Dedifferentiated amniotic fluid mesenchymal stem cell (primary cell): ENCODE results near the gene SEC11C.

Experiments used
- DNase-seq: peaks from one replicate; pipeline ENCODE4 v3.0.0-alpha.2; 2016; ENCODE audit errors: extremely low spot score

SEC11C gene

DNA sequence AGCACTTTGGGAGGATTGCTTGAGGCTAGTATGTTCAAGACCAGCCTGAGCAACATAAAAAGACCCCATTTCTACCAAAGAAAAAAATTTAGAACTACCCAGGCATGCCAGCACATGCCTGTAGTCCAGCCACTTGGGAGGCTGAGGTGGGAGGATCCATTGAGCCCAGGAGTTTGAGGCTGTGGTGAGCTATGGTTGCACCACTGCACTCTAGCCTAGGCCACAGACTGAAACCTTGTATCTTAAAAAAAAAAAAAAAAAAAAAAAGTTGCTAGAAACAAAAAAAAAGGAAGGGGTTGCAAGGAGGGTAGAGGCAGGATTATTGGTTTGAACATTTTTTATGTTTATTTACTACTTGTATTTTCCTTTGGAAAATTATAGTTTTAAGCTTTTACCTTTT lies 4.8 kb downstream of the SEC11C start:
- DNase-seq = no peak

DNA sequence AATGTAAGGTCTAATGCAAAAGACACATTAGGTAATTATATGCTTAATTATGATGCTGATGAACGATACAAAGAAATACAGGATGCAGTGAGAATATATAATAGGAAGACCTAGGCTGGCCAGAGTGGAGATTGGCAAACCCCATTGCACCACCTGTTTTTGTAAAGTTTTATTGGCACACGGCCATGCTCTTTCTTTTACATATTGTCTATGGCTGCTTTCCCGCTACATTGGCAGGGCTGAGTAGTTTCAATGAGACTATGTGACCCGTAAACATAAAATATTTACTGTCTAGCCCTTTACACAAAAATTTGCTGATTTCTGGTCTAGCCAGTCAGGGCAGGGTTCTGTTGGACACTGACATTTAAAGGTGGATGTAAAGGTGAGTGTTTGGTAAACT lies 5.4 kb downstream of the SEC11C start:
- DNase-seq = no peak

DNA sequence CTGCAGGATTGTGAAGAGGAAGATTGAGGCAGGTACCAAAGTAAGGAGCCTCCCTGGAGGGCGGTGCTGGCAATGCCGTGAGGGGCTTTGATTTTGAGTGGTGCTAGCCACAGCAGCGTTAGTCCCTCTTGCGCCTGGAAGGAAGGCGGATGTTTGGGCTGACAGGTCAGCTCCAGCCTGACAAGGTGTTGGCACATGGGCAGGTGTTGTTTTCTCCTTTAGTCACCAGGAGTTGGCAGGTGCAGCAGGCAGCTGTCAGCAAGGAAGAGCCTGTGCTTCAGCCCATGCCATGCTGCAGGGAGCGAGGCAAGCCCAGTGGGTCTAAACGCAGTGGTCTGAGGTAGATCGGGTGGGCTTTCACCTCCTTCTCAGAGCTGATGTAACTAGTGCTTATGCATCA lies 8.5 kb downstream of the SEC11C start:
- DNase-seq = no peak

GRCh38 chr18:59149007-59149406 lies 9.3 kb downstream of the SEC11C start:
- DNase-seq = no peak

- no peak for DNase-seq
Observed at GRCh38 chr18:59149416-59149815, 9.7 kb downstream of the SEC11C start.

DNA sequence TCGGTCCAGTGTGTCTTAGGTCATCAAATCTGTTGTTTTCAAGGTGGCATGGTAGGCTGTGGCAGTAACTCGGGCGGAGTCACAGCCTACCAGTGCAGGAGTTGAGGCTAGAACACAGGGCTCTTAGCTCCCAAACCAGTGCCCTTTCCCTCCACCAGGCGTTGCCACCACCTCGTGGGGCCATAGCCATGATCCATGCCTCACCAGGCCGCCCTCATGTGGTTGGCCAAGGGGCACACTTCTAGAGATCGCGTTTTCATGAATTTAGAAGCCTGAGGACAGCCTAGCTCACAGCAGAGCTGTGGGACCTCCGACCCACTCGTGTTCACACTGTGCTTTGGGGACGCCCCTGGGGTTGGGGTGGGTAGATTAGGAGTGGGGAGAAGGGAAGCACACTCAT lies 10.6 kb downstream of the SEC11C start:
- no peak for DNase-seq

DNA sequence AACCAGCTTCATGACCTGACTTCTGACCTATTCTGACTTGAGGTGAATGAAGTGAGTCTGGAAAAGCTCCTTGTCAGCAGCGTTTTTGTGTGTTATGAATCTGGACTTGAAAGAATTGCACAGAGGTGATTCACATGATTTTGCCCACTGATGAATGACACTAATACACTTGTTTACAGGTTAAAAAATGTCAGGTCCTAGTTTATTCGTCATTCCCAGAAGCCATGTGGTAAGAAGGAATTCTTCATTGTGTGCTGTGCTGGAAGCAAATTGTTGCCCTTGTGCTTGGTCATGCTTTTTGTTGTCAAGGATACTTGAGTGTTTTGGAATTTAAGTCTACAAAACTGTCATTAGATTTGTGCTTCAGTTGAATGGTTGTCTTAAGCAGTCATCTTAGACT lies 15.5 kb downstream of the SEC11C start:
- DNase-seq = peak; percentile 75

DNA sequence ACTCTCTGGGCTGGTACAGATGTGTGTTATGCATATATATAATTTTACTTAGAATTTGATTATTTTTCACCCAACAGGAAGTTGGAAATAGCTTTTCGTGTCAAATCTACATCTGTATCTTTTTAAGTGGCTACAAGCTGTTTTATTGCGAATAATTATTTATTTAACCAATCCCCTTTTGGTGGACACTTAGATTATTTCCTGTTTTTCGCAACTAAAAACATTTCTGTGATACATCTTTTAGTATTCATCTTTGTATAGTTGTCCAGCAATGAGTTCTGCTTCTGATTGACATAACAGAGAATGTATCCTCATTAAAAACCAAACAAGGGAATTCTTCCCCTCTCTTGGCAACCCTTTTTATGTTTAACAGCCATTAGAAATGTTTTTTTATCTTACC lies 16.6 kb downstream of the SEC11C start:
- no peak for DNase-seq

DNA sequence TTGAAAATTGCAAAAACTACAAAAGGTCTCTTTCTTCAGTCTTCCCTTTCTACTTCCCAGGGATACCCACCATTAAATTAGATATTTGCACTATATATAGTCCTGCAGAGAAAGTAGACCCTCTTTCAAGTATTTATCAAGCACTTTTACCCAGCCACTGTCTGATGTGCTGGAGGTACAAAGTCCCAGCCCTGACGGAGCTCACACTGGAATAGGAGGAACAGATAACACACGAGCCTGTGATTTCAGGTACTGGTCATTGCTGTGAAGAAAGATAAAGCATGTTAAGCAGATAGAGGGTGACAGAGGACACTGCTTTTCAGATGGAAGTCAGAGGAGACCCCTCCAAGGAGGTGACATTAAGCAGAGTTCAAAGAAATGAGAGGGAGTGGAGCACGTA lies 19.6 kb downstream of the SEC11C start:
- DNase-seq = no peak

DNA sequence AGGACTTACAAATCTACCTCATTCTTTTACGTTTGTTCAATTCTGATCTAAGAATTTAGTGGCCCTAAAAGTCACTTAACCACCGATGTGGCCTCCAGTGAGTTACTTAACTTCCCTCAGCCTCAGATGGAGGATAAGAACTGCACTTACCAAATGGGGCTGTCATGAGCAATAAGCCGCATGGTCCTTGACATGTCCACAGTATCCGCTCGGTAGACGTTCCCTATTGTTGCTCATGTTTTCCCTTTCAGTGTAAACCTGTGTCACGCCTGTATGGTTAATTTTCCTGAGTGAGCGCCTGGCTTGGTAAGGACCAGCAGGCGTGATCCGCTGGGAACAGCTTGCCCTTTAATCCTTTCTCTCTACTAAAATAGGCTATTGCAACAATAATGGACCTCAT lies 20.3 kb downstream of the SEC11C start:
- DNase-seq = no peak

- no peak for DNase-seq
Observed at GRCh38 chr18:59172664-59173249, 33.1 kb downstream of the SEC11C start.

- no peak for DNase-seq
Observed at GRCh38 chr18:59177485-59177884, 37.8 kb downstream of the SEC11C start.

GRCh38 chr18:59180150-59180845 lies 40.6 kb downstream of the SEC11C start:
- DNase-seq = peak; percentile 81

DNA sequence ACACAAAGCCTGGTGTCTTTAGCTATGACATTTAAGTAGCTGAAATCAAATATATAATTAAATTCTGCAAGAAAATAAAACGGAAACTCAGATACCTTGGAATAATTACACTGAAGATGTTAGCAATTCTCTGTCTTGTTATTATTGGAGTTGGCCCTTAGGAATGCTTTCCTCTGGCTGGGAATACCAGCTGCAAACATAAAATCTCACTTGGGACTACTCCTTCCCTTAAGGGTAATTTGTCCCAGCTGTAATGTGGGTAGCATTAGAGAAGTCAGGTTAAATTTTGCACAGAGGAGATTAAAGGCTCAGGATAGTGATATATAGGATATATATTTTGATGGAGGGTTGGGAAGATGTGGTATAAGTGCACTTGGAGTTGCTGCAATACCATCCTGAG lies 43.0 kb downstream of the SEC11C start:
- DNase-seq = no peak

- no peak for DNase-seq
Observed at GRCh38 chr18:59189008-59189407, 49.3 kb downstream of the SEC11C start.

DNA sequence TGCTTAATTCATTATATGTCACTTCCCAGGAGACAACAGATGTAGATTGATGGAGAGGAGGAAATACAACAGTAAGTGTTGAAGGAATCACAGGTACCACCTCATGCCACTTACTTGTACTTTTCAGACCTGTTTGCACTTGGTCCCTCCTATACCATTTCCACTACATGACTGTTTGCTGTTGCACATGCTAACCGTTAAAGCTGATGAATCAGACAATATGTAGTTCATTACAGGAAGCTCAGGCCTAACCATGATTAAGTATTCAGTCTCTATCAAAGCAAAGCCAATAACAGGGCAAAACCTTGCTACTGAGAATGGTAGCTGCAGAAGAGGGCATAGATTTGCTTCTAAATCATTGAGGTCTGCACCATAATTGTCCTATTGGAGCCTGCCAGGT lies 50.1 kb downstream of the SEC11C start:
- DNase-seq = no peak

DNA sequence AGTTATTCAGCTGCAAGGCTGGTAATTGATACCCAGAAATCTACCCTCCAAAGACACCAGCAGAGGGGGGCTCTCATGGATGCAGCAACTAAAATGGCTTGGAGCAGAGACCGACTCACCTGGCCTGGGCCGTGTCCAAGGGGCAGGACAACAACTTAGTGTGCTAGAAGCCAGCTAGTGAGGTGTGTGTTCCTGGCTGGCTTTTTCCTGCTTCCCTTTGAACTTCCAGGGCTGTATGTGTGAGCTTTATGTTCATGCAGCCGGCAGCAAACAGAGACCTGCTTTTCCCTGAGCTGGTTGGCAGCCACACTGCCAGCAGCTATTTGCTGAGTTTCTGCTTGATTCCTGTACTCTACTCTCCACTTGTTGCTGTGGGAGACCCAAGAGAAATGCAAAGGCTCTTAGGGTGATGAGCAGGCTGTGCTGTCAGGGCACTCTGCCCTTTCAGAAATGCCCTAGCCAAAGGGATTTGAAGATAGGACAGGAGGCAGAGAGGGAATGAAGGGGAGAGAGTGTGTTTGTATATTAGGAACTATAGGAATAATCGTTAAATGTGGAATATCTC lies 56.6 kb downstream of the SEC11C start:
- no peak for DNase-seq

DNA sequence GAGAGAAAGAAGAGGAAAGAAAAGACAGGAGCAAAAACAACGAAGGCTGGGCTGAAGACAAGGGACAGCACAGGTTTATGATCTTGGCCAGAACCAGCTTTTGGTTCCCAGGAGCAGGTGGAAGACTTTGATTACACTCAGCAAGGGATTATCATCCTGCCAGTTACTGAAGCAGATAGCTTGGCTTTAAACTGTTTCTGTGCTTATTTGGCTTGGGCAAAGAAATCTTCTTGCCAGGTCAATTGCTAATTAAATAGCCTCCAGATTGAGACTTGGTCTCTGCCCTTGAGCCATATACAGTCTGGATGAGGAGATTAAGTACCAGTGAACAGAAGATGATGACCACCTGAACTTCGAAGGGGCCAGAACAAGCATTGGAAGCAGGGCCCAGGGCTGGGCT lies 58.0 kb downstream of the SEC11C start:
- DNase-seq = no peak

DNA sequence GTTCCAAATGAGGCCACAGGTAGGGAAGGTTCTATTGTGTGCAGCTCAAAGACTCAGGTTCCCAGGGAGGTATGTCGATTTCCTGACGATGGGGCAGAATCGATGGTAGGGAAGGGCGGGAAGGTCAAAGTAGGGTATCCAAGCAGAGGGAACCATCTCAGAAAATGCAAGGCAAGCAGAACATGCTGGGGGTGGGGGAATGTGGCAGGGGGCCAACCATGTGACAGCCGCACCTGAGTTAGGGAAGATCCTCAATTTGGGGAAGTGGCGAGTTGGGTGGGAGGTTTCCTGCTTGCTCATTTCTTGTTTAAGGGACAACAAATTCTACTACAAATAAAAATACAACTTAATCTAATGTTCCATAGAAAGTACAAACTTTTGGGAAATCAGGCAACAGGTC lies 58.5 kb downstream of the SEC11C start:
- DNase-seq = no peak

DNA sequence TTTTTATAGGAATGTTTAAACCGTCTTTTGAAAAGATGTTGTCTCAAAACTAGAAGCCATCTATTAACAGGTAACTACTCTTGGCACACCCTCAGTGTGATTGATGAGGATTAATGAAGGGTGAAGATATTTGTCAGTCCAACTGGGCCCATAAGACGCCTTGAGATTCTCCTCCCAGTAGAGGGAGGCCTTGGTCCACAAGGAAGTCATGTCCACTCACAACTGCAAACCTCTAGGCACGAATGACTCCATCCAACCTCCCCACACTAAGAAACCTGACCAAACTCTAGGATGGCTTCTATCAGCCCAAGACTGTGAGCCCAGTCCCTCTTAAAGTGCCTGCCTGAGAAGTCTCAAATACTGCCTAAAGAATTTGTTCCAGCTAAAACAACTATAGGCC lies 61.1 kb downstream of the SEC11C start:
- DNase-seq = no peak

DNA sequence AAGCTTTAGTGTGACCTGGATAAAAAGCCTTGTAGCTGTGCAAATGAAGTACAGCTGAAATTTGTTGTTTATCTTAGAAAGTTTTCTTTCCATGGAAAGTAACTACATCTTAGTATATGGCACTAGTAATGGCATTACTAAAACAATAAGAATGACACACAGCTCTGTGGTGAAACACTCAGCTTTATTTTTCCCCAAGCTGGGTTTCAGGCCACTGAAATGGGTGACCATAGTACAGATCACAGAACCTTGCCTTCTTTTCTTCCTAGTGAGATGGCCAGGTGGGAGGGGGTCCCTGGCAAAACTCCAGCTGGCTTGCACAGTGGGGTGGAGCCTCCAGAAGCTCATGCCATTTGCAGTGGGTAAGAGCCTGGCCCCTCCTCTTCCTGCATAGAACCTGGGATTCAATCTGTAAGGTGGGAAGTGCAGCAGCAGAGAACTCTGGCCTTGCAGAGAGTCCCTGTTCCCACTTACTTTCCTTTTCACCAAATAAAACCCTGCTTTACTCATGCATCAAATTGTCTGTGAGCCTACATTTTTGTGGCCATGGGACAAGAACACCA lies 62.7 kb downstream of the SEC11C start:
- no peak for DNase-seq

- no peak for DNase-seq
Observed at GRCh38 chr18:59207506-59207905, 67.8 kb downstream of the SEC11C start.
